Loucy (cell line): ENCODE data around the gene KRTDAP.

Experiments used
- H2AFZ ChIP-seq: fragments of 200-600 bp; sonication (generic); 2 replicates; pipeline ENCODE4 v1.6.0; 2016; ENCODE audit warnings: antibody characterized with exemption, mild to moderate bottlenecking, low read length, moderate library complexity
- H3F3A ChIP-seq: fragments of 200-600 bp; 2 replicates; pipeline ENCODE4 v1.6.0; 2016; ENCODE audit warnings: antibody characterized with exemption, low read depth, mild to moderate bottlenecking
- H3K27me3 ChIP-seq: fragments of 200-600 bp; sonication (generic); 2 replicates; pipeline ENCODE4 v1.6.1; 2014; ENCODE audit warnings: low read length, mild to moderate bottlenecking; ENCODE audit not compliant: insufficient read depth, poor library complexity, severe bottlenecking
- H3K36me3 ChIP-seq: fragments of 200-600 bp; sonication (generic); 2 replicates; pipeline ENCODE4 v1.6.1; 2016; ENCODE audit warnings: low read length; ENCODE audit not compliant: insufficient read depth
- H3K4me1 ChIP-seq: fragments of 200-600 bp; sonication (generic); 2 replicates; pipeline ENCODE4 v1.5.1; 2014; ENCODE audit warnings: low read length, mild to moderate bottlenecking; ENCODE audit not compliant: insufficient read depth, poor library complexity, severe bottlenecking
- H3K4me2 ChIP-seq: fragments of 200-600 bp; sonication (generic); 2 replicates; pipeline ENCODE4 v1.6.0; 2014; ENCODE audit warnings: antibody characterized with exemption, low read length, low read depth, mild to moderate bottlenecking; ENCODE audit not compliant: poor library complexity, severe bottlenecking
- H3K4me3 ChIP-seq: fragments of 200-600 bp; sonication (generic); 2 replicates; pipeline ENCODE4 v1.5.1; 2014; ENCODE audit warnings: low read length, mild to moderate bottlenecking, mixed read lengths; ENCODE audit not compliant: poor library complexity, severe bottlenecking
- H3K79me2 ChIP-seq: fragments of 200-600 bp; sonication (generic); 2 replicates; pipeline ENCODE4 v1.6.1; 2014; ENCODE audit warnings: low read length; ENCODE audit not compliant: insufficient read depth
- H3K9ac ChIP-seq: fragments of 200-600 bp; sonication (generic); 2 replicates; pipeline ENCODE4 v1.6.0; 2014; ENCODE audit warnings: mild to moderate bottlenecking, low read depth, low read length, moderate library complexity; ENCODE audit not compliant: poor library complexity, severe bottlenecking
- H3K9me2 ChIP-seq: fragments of 200-600 bp; sonication (generic); replicated peaks from 2 replicates; pipeline ENCODE4 v1.6.1; 2016; ENCODE audit warnings: low read depth, low read length, mixed read lengths
- H3K9me3 ChIP-seq: fragments of 200-600 bp; sonication (generic); 2 replicates; pipeline ENCODE4 v1.6.1; 2014; ENCODE audit warnings: mild to moderate bottlenecking, antibody characterized with exemption, low read length, low read depth; ENCODE audit not compliant: insufficient read depth
- H4K20me1 ChIP-seq: fragments of 200-600 bp; sonication (generic); 2 replicates; pipeline ENCODE4 v1.6.0; 2014; ENCODE audit warnings: antibody characterized with exemption, low read length, mild to moderate bottlenecking; ENCODE audit not compliant: insufficient read depth, poor library complexity, severe bottlenecking
- CTCF ChIP-seq: fragments of 200-600 bp; sonication (generic); conservative IDR thresholded peaks from 2 replicates; pipeline ENCODE4 v1.5.1; 2014; ENCODE audit warnings: mild to moderate bottlenecking, antibody characterized with exemption, low read length
- EZH2phosphoT487 ChIP-seq: fragments of 200-600 bp; IDR thresholded peaks from 2 replicates; pipeline ENCODE4 v1.6.1; 2018; ENCODE audit warnings: antibody characterized with exemption, mild to moderate bottlenecking, moderate library complexity, borderline replicate concordance

The KRTDAP gene

GRCh38 chr19:35531291-35531690, 41.0 kb upstream of the KRTDAP start:
- no peak overlapping the region for H3K9ac ChIP-seq
- no peak overlapping the region for H3K4me2 ChIP-seq
- H3F3A ChIP-seq = no peaks in the 10 kb centered on the region
- TF ChIP-seq EZH2phosphoT487 (no peak), CTCF (no peak)
- no peaks in the 10 kb centered on the region for H3K27me3 ChIP-seq
- H3K79me2 ChIP-seq = no peaks in the 10 kb centered on the region
- no peak overlapping the region for H3K4me3 ChIP-seq
- H3K36me3 ChIP-seq = no peaks in the 10 kb centered on the region
- no peaks in the 10 kb centered on the region for H3K9me3 ChIP-seq
- no peaks in the 10 kb centered on the region for H3K4me1 ChIP-seq
- H3K9me2 ChIP-seq = no peaks in the 10 kb centered on the region
- no peaks in the 10 kb centered on the region for H4K20me1 ChIP-seq
- H2AFZ ChIP-seq = no peak overlapping the region

- Histone ChIP-seq H3K4me3 (no peak overlapping the region), H3K4me2 (no peak overlapping the region), H3K36me3 (no peaks in the 10 kb centered on the region), H2AFZ (no peak overlapping the region), H3K9ac (no peak overlapping the region), H3K4me1 (no peaks in the 10 kb centered on the region), H4K20me1 (no peaks in the 10 kb centered on the region), H3F3A (no peaks in the 10 kb centered on the region), H3K27me3 (no peaks in the 10 kb centered on the region), H3K9me2 (no peaks in the 10 kb centered on the region), H3K79me2 (no peaks in the 10 kb centered on the region), H3K9me3 (no peaks in the 10 kb centered on the region)
- TF ChIP-seq EZH2phosphoT487 = no peak
- no peak for TF ChIP-seq CTCF
These were observed 39.3 kb upstream of the KRTDAP start for GRCh38 chr19:35529241-35530218.

DNA sequence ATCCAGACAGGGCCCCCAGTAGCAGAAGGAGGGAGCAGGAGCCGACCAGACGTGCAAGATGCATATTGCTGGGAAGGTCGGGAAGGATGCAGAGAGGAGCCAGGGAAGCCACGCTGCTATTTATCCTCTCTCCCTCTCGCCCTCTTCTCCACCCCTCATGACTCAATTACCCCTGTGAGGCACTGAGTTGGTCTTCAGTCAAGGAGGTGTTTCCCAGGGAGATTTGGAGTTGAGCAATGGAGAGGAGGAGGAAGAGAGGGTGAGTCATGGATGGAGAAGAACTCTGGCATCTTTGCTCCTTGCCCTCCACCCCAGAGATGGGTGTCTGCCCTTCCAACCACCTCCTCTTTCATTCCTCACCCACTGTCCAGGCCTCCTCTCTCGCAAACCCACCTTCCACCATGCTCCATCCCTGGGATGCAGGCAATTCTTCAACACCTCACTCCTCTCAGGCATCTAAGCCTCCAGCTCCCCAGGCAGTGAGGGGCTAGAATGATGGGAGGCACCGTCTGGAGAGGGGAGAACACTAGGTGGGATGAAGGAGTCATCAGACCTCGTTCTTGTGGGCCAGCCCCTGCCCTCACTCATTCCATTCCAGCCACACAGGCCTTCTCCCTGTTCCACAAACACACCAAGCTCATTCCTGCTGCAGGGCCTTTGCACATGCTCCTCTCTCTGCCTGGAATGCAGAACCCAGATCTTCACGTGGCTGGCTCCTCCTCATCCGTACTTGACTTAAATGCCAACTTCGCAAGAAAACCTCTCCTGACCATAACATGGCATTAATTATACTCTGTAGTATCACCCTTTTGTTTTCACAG, 38.2 kb upstream of the KRTDAP start, which contains the start of gene SBSN:
Gene SBSN, minus strand, starts transcription at position 94 of the 821 bp plus-strand sequence. Its CDS starts 30 bp downstream, at position 64.
- TF ChIP-seq EZH2phosphoT487 (no peak), CTCF (no peak)
- Histone ChIP-seq H3K9ac (no peak within 1 kb of the TSS), H4K20me1 (no peaks in the 10 kb centered on the region), H3K4me2 (no peak within 1 kb of the TSS), H3K9me2 (no peaks in the 10 kb centered on the region), H3K4me1 (no peaks in the 10 kb centered on the region), H3F3A (no peaks in the 10 kb centered on the region), H3K9me3 (no peaks in the 10 kb centered on the region), H3K36me3 (no peaks in the 10 kb centered on the region), H3K27me3 (no peaks in the 10 kb centered on the region), H3K4me3 (no peak within 1 kb of the TSS), H3K79me2 (no peaks in the 10 kb centered on the region), H2AFZ (no peak within 1 kb of the TSS)
